HG02588 (cell line): Measurements from ENCODE around the gene NR5A2.
"Not testable (repeated sequence)": the region's sequence is repeated elsewhere in the genome, so short reads cannot be mapped to it uniquely, and the experiment has no call there.

Experiments
- ATAC-seq: cut with Tn5 transposase; IDR thresholded peaks from one replicate; pipeline ENCODE4 v1.9.1; 2021; ENCODE audit warnings: mild to moderate bottlenecking, moderate library complexity; ENCODE audit not compliant: unreplicated experiment

NR5A2 gene

GRCh38 chr1:200157715-200158114 lies 130.2 kb downstream of the NR5A2 start:
- ATAC-seq: no peak

- ATAC-seq: no peak
Measured at GRCh38 chr1:200161801-200162200, 134.3 kb downstream of the NR5A2 start.

GRCh38 chr1:200162258-200162657 lies 134.7 kb downstream of the NR5A2 start:
- no peak for ATAC-seq

- ATAC-seq: no peak
Measured at GRCh38 chr1:200162877-200163276, 135.4 kb downstream of the NR5A2 start.

- ATAC-seq: no peak
Measured at GRCh38 chr1:200163911-200164310, 136.4 kb downstream of the NR5A2 start.

- ATAC-seq: no peak
Measured at GRCh38 chr1:200165493-200166220, 138.1 kb downstream of the NR5A2 start.

- ATAC-seq: no peak
Measured at GRCh38 chr1:200166411-200166810, 138.9 kb downstream of the NR5A2 start.

GRCh38 chr1:200168926-200169325 lies 141.4 kb downstream of the NR5A2 start:
- ATAC-seq: no peak

- no peak for ATAC-seq
Measured at GRCh38 chr1:200172311-200172710, 144.8 kb downstream of the NR5A2 start.

GRCh38 chr1:200173097-200173618 lies 145.6 kb downstream of the NR5A2 start:
- no peak for ATAC-seq

GRCh38 chr1:200174525-200175295 lies 147.2 kb downstream of the NR5A2 start:
- no peak for ATAC-seq

- no peak for ATAC-seq
Measured at GRCh38 chr1:200176181-200176580, 148.7 kb downstream of the NR5A2 start.

- ATAC-seq: no peak
Measured at GRCh38 chr1:200176798-200177197, 149.3 kb downstream of the NR5A2 start.

- ATAC-seq: no peak
Measured at GRCh38 chr1:200178340-200178739, 150.8 kb downstream of the NR5A2 start.

GRCh38 chr1:200179126-200179780 lies 151.7 kb downstream of the NR5A2 start:
- ATAC-seq: no peak

GRCh38 chr1:200179781-200180160 lies 152.3 kb downstream of the NR5A2 start:
- no peak for ATAC-seq

- ATAC-seq: no peak
Measured at GRCh38 chr1:200180821-200181220, 153.3 kb downstream of the NR5A2 start.

- ATAC-seq: no peak
Measured at GRCh38 chr1:200181861-200182260, 154.4 kb downstream of the NR5A2 start.

- no peak for ATAC-seq
Measured at GRCh38 chr1:200182701-200183100, 155.2 kb downstream of the NR5A2 start.

GRCh38 chr1:200183637-200184036 lies 156.1 kb downstream of the NR5A2 start:
- ATAC-seq: no peak

GRCh38 chr1:200184196-200184595 lies 156.7 kb downstream of the NR5A2 start:
- ATAC-seq: no peak

GRCh38 chr1:200185191-200185590 lies 157.7 kb downstream of the NR5A2 start:
- ATAC-seq: not testable (repeated sequence)
